ENCODE data around the gene MN1.

Gene MN1

DNA sequence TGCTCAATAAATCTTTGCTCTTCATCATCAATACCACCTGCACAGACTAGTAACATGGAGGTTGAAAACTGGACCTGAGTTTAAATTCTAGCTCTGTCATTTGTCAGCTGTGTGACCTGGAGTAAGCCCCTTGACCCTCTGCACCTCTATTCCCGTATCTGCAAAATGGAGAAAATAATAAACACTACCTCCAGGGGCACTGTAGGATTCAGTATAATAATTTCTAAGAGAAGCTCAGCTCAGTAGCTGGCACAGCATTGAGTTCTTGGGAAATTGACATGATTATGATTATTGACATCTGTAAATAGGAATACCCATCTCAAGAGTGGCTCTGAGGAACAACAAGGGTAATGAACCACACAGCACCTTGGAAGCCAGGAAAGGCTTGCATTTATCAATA is 78.4 kb downstream of the MN1 start:
- no peak overlapping the region for H3K4me3 ChIP-seq (ENCODE audit: low read length)
- H2AFZ ChIP-seq (ENCODE audit: low read depth, low read length), result no peak overlapping the region
- peaks cover 6% of the 10 kb centered on the region for H3K9me3 ChIP-seq (ENCODE audit: low read length)
- peaks cover 28% of the 10 kb centered on the region for H3K4me1 ChIP-seq (ENCODE audit: insufficient read depth, low read length)
- no peaks in the 10 kb centered on the region for H3K27me3 ChIP-seq (ENCODE audit: insufficient read depth, low read length)
- H3K36me3 ChIP-seq (ENCODE audit: insufficient read depth, low read length), result no peaks in the 10 kb centered on the region

DNA sequence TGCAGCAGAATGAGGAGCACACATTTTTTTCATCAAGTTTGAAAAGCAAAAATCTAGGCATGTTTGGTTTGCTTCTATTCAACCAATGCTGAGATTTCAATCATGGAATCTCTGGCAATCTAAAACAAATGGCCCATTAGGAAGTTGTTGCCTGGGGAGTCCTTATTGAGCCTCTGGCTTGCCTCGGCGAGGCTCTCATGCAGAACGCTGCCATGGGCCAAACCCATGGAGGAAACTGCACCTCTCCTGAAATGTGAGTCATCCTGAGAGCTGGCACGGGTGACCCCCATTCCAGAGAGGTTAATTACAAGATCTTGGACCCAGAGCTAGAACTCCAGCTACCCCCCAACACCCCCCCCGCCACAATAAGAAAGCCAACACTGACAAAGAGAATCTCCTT is 80.7 kb downstream of the MN1 start:
- Histone ChIP-seq H3K27me3 (ENCODE audit: insufficient read depth, low read length) (no peaks in the 10 kb centered on the region), H3K4me1 (ENCODE audit: insufficient read depth, low read length) (peaks cover 16% of the 10 kb centered on the region), H2AFZ (ENCODE audit: low read depth, low read length) (no peak overlapping the region), H3K4me3 (ENCODE audit: low read length) (no peak overlapping the region), H3K9me3 (ENCODE audit: low read length) (peaks cover 6% of the 10 kb centered on the region), H3K36me3 (ENCODE audit: insufficient read depth, low read length) (no peaks in the 10 kb centered on the region)

DNA sequence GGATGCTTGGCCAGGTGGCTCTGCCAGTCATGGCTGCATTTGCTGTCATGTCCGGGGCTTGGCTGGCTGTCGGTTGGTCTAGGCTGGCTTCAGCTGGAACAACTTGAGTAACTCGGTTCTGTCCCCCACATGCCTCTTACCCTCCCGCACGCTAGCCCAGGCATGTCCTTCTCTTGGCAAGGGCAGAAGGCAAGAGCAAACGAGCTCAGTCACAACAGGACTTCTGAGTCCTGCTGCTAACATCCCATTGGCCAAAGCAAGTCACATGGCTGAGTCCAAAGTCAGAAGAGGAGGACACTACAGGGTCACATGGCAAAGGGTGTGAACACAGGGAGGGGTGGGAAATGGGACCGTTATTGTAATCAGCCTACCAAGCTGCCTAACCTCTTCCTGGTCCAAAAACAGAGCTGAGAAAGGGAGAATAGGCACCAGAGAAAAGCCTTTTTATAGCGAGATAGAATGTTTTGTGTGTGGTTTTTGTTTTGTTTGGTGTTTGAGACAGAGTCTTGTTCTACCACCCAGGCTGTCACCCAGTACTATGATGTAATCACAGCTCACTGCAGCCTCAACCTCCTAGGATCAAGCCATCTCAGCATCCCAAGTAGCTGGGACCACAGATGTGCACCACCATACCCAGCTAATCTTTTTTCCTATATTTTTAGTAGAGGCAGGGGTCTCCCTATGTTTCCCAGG is 81.9 kb downstream of the MN1 start:
- Histone ChIP-seq H2AFZ (ENCODE audit: low read depth, low read length) (no peak overlapping the region), H3K4me1 (ENCODE audit: insufficient read depth, low read length) (peaks cover 15% of the 10 kb centered on the region), H3K4me3 (ENCODE audit: low read length) (no peak overlapping the region), H3K36me3 (ENCODE audit: insufficient read depth, low read length) (no peaks in the 10 kb centered on the region), H3K9me3 (ENCODE audit: low read length) (peaks cover 6% of the 10 kb centered on the region), H3K27me3 (ENCODE audit: insufficient read depth, low read length) (no peaks in the 10 kb centered on the region)

DNA sequence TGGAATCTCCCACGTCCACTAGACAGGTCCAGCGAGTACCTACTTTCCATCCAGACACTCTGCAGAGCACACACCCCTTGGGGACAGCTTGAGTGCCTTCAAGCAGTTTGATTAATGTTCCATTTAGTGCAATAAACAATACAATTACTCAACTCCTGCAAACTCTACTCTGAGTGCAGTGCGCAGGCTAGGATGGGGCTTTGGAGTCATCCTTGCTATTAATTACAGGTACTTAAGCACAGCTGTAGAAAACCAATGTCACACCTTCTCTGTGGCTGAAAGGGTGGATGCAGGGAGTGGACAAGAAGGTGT is 82.6 kb downstream of the MN1 start:
- H3K9me3 ChIP-seq (ENCODE audit: low read length), result peaks cover 6% of the 10 kb centered on the region
- H2AFZ ChIP-seq (ENCODE audit: low read depth, low read length), result no peak overlapping the region
- H3K27me3 ChIP-seq (ENCODE audit: insufficient read depth, low read length), result no peaks in the 10 kb centered on the region
- peaks cover 15% of the 10 kb centered on the region for H3K4me1 ChIP-seq (ENCODE audit: insufficient read depth, low read length)
- H3K36me3 ChIP-seq (ENCODE audit: insufficient read depth, low read length), result no peaks in the 10 kb centered on the region
- no peak overlapping the region for H3K4me3 ChIP-seq (ENCODE audit: low read length)

DNA sequence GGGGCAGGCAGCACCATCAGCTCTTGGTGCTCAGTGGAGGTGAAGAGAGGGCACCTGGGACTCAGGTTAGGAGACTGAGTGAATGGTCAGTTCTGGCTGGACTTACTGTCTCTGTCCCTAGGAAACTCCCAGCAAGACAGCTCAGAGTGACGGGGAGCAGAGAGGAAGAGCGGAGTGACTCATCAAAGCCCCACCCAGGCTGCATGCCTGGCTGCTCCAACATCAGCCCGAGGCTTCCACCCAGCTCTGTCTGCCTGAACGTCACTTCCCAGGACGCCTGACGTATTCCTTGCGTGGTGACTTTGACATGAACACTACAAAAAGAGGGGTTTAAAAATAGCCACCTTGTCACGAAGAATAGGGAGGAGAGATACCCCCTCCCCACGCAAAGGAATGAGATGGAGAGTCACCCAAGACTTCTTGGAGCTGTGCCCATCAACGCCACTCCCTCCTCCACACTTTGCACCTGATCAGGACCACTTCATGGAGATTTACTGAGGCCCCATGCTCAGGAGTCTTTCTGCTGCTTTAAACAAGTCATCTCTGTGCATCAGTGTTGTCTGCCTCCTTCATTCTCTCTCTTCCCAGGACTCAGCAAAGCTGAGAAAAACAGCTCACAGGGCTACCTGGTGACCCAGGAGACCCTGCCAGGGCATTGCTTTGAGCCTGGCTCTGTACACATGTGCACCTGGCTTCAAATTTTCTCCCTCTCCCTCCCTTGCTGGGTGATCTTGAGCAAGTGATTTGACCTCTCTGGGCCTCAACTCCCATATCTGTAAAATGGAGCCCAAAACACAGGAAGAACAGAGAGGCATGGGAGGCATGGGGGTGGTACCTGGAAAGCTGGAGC is 83.1 kb downstream of the MN1 start:
- Histone ChIP-seq H3K9me3 (ENCODE audit: low read length) (peaks cover 2% of the 10 kb centered on the region), H2AFZ (ENCODE audit: low read depth, low read length) (no peak overlapping the region), H3K36me3 (ENCODE audit: insufficient read depth, low read length) (no peaks in the 10 kb centered on the region), H3K27me3 (ENCODE audit: insufficient read depth, low read length) (no peaks in the 10 kb centered on the region), H3K4me3 (ENCODE audit: low read length) (no peak overlapping the region), H3K4me1 (ENCODE audit: insufficient read depth, low read length) (peaks cover 15% of the 10 kb centered on the region)

DNA sequence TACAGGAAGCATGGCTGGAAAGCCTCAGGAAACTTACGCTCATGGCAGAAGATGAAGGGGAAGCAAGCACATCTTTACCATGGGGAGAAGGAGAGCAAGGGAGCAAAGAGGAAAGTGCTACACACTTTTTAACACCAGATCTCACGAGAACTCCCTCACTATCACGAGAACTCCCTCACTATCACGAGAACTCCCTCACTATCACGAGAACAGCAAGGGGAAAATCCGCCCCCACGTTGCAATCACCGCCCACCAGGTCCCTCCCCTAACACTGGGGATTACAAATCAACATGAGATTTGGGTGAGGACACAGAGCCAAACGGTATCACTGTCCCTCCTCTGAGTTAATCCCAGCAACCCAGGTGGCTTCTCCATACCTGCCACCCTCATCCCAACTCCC is 84.5 kb downstream of the MN1 start:
- H2AFZ ChIP-seq (ENCODE audit: low read depth, low read length), result no peak overlapping the region
- H3K4me1 ChIP-seq (ENCODE audit: insufficient read depth, low read length), result peaks cover 15% of the 10 kb centered on the region
- no peaks in the 10 kb centered on the region for H3K27me3 ChIP-seq (ENCODE audit: insufficient read depth, low read length)
- no peak overlapping the region for H3K4me3 ChIP-seq (ENCODE audit: low read length)
- no peaks in the 10 kb centered on the region for H3K36me3 ChIP-seq (ENCODE audit: insufficient read depth, low read length)
- H3K9me3 ChIP-seq (ENCODE audit: low read length), result no peaks in the 10 kb centered on the region

DNA sequence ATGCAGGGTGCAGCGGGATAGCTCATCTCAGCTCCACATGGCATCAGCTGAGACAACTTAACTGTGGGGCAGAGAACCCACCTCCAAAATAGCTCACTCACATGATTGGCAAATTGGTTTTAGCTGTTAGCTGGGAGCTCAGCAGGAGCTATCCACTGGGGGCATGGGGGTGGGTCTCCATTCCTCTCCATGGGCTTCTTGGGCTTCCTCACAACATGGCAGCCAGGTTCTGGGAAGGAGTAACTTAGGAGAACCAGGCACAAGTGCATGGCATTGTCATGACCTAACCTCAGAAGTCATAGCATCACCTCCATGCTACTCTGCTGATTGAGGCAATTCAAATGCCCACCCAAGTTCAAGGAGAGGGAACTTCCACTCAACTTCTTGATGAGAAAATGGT is 85.5 kb downstream of the MN1 start:
- no peaks in the 10 kb centered on the region for H3K36me3 ChIP-seq (ENCODE audit: insufficient read depth, low read length)
- no peaks in the 10 kb centered on the region for H3K27me3 ChIP-seq (ENCODE audit: insufficient read depth, low read length)
- H3K4me1 ChIP-seq (ENCODE audit: insufficient read depth, low read length), result peaks cover 15% of the 10 kb centered on the region
- H2AFZ ChIP-seq (ENCODE audit: low read depth, low read length), result no peak overlapping the region
- H3K4me3 ChIP-seq (ENCODE audit: low read length), result no peak overlapping the region
- H3K9me3 ChIP-seq (ENCODE audit: low read length), result no peaks in the 10 kb centered on the region

DNA sequence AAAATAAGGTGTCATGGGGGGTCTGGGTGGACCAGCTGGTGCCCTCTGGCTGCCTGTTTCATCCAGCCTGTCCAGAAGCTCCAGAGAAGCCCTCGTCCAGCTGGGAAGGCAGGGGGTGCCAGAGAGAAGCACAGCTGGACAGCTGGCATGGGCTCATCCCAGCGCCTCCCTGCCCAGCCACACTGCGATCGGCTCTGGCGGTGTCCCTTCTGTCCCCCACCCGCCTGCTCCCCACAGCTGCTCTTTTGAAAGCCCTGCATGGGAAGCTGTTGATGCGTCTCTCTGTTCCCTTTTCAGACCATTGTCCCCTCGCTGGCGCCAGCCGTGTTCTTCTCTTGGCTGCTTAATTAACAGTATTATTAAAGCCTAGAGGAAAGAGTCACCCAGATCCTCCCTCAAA is 86.5 kb downstream of the MN1 start:
- H3K9me3 ChIP-seq (ENCODE audit: low read length), result no peaks in the 10 kb centered on the region
- H3K4me1 ChIP-seq (ENCODE audit: insufficient read depth, low read length), result peaks cover 15% of the 10 kb centered on the region
- H3K4me3 ChIP-seq (ENCODE audit: low read length), result no peak overlapping the region
- no peaks in the 10 kb centered on the region for H3K36me3 ChIP-seq (ENCODE audit: insufficient read depth, low read length)
- no peak overlapping the region for H2AFZ ChIP-seq (ENCODE audit: low read depth, low read length)
- H3K27me3 ChIP-seq (ENCODE audit: insufficient read depth, low read length), result no peaks in the 10 kb centered on the region

DNA sequence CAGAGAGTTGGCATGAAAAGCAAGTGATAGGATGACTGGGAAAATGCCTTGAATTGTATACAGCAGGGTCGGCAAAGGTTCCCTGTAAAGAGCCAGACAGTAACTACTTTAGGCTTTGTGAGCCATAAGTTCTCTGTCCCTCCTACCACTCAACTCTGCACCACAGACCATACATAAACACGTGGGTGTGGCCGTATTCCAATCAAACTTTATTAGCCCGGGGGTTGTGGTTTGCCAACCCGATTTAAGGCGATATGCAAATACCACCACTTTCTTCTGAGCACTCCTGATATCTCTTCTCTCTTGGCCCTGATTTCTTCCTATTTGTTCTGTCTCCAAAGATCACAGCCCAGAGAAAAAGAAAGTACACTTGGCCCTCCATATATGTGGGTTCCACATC is 87.5 kb downstream of the MN1 start:
- H3K27me3 ChIP-seq (ENCODE audit: insufficient read depth, low read length), result no peaks in the 10 kb centered on the region
- no peak overlapping the region for H2AFZ ChIP-seq (ENCODE audit: low read depth, low read length)
- H3K36me3 ChIP-seq (ENCODE audit: insufficient read depth, low read length), result no peaks in the 10 kb centered on the region
- peaks cover 8% of the 10 kb centered on the region for H3K4me1 ChIP-seq (ENCODE audit: insufficient read depth, low read length)
- H3K9me3 ChIP-seq (ENCODE audit: low read length), result no peaks in the 10 kb centered on the region
- H3K4me3 ChIP-seq (ENCODE audit: low read length), result no peak overlapping the region

DNA sequence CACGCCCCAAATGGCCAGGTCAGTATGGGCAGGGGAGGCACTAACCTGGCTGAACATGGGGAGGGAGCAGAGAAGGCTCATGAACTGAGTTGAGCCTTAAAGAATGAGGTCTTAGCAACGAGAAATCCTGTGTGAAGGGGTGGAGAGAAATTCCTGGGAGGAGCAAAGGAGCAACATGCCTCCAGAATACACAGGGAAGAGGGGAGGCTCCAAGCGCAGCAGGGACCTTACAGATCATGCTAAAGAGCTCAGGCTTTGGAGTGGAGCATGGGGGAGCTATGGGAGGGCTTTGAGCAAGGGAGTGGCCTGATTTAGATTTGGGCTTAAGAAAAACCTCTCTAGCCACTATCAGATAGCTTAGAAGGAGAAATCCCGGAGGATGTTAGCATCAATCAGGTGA is 88.1 kb downstream of the MN1 start:
- Histone ChIP-seq H2AFZ (ENCODE audit: low read depth, low read length) (no peak overlapping the region), H3K4me3 (ENCODE audit: low read length) (no peak overlapping the region), H3K9me3 (ENCODE audit: low read length) (no peaks in the 10 kb centered on the region), H3K36me3 (ENCODE audit: insufficient read depth, low read length) (no peaks in the 10 kb centered on the region), H3K27me3 (ENCODE audit: insufficient read depth, low read length) (no peaks in the 10 kb centered on the region), H3K4me1 (ENCODE audit: insufficient read depth, low read length) (peaks cover 6% of the 10 kb centered on the region)

DNA sequence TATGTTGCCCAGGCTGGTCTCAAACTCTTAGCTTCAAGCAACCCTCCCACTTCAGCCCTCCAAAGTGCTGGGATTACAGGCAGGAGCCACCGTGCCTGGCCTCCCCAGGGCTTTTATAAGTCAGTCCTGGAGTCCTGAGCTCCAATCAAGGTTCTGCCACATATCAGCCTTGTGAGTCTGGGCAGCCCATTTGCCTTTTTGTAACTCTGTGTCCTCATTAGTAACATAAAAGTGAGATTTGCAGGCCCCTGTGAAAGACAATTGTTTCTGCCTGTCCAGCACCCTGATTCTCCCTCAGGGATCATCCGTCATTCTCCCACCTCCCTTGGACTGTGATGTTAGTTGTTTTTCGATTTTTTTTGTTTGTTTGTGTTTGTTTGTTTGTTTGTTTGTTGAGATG is 89.8 kb downstream of the MN1 start:
- Histone ChIP-seq H3K4me1 (ENCODE audit: insufficient read depth, low read length) (peaks cover 6% of the 10 kb centered on the region), H3K27me3 (ENCODE audit: insufficient read depth, low read length) (no peaks in the 10 kb centered on the region), H3K4me3 (ENCODE audit: low read length) (no peak overlapping the region), H3K9me3 (ENCODE audit: low read length) (no peaks in the 10 kb centered on the region), H3K36me3 (ENCODE audit: insufficient read depth, low read length) (no peaks in the 10 kb centered on the region), H2AFZ (ENCODE audit: low read depth, low read length) (no peak overlapping the region)

DNA sequence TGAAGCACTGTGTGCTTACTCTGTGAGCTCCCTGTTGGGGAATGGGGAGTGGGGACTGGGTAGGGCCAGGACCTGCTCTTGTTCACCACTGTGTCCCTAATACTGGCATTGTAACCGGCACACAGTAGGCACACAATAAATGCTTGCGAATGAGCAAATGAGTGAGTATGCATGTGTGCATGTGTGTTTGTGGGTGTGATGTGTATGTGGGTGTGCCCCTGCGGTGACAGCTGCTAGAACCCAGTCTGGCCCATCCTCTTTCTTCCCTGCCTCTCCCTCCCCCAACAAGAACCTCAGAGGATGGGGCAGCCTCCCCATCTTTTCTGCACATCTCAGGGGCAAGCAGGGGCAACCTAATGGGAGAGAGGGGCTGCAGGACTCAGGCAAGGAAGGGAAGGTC is 90.5 kb downstream of the MN1 start:
- Histone ChIP-seq H2AFZ (ENCODE audit: low read depth, low read length) (no peak overlapping the region), H3K9me3 (ENCODE audit: low read length) (no peaks in the 10 kb centered on the region), H3K36me3 (ENCODE audit: insufficient read depth, low read length) (no peaks in the 10 kb centered on the region), H3K4me3 (ENCODE audit: low read length) (no peak overlapping the region), H3K27me3 (ENCODE audit: insufficient read depth, low read length) (no peaks in the 10 kb centered on the region), H3K4me1 (ENCODE audit: insufficient read depth, low read length) (peaks cover 9% of the 10 kb centered on the region)

DNA sequence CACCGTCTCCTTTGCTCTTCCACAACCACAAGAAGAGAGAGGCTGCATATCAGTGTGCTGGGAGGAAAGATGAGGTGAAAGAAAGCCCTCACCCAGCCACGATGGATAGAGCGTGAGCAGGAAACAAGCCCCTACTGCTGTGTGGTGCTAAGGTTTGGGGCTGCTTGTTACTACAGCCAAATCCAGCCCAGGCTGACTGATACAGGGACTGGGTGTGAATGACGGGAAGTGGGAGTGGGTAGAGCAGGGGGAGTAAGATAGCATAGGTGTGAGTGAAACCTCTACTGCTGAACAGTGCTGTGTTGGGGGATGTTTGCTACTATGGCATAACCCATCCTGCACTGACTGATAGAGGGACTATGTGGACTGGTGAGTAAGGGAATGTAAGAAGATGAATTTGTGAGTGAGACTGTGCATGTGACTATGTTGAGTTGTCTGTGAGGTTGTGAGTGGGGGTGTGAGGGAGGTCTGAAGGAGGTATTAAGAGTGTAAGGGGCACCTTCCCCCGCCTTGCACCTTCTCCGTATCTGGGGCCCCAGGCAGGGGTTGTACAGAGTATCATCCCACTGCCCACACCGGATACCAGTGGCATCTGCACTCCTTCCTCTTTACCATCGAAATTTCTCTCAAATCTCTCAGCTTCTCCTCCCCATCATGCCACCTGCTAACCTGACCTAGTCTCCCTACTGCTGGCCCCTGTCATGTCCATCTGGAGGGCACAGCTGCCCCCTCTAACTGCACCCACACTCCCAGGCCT is 91.5 kb downstream of the MN1 start:
- peaks cover 9% of the 10 kb centered on the region for H3K4me1 ChIP-seq (ENCODE audit: insufficient read depth, low read length)
- no peak overlapping the region for H2AFZ ChIP-seq (ENCODE audit: low read depth, low read length)
- no peaks in the 10 kb centered on the region for H3K9me3 ChIP-seq (ENCODE audit: low read length)
- no peaks in the 10 kb centered on the region for H3K36me3 ChIP-seq (ENCODE audit: insufficient read depth, low read length)
- H3K27me3 ChIP-seq (ENCODE audit: insufficient read depth, low read length), result no peaks in the 10 kb centered on the region
- no peak overlapping the region for H3K4me3 ChIP-seq (ENCODE audit: low read length)

Data from neuron (in vitro differentiated cells).